GM21390 (cell line): ENCODE data around the gene TLCD3B.
"Not testable (repeated sequence)": the region's sequence is repeated elsewhere in the genome, so short reads cannot be mapped to it uniquely, and the experiment has no call there.

Source experiments
- ATAC-seq: cut with Tn5 transposase; IDR thresholded peaks from one replicate; pipeline ENCODE4 v1.9.1; 2021; ENCODE audit not compliant: unreplicated experiment

The TLCD3B gene

DNA sequence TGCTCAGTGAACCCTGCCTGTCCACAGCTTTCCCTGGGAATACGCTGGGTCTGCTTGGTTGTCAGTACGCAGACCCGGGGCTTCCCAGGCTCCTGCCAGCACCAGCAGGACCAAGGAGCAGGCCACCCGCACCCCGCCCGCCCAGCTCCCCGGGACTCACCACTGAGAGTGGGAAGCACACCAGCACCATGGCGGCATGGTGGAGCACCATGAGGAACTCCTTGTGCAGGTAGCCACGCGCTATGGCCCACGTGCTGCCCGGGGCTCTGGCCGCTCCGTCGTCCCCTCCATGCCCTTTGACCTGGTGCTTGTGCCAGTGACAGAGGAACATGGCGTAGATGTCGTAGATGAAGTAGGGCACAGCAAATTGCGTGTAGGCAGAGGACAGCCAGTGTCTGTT is 4.6 kb downstream of the TLCD3B start:
- ATAC-seq = no peak

DNA sequence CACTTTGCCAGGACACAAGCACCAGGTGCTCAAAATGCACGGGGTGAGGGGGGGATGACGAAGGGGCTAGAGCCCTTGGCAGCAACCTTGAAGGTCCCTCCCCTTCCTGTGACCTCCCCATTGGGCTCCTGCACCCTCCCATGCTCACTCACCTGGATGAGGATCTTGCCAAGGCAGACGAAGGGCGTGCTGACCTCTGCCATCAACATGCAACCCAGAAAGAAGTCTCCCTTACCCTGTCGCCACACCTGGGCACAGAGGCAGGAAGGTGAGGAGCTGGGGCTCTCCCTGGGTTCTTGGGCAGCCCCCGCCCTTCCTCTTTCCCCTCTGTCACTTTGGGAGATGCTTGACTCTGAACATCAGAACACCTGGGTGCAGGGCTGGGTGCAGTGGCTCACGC is 5.5 kb downstream of the TLCD3B start:
- no peak for ATAC-seq

DNA sequence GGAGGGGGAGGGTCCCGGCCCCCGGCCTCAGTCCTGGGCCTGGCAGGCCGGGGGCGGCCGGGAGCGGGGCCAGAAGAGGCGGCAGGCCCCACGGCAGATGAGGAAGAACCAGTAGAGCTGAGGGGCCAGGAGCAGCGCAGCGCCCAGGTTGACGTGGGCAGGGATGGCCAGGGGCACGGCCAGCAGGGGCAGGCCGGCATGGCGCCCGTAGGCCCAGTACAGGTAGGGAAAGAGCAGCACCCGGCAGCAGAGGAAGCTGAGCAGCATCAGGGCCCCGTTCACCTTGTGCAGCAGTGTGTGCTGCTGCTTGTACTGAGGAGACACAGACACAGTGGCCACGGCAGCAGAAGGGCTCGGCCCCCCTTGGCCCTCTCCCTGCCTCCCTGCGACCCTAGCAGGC is 5.9 kb downstream of the TLCD3B start:
- no peak for ATAC-seq

DNA sequence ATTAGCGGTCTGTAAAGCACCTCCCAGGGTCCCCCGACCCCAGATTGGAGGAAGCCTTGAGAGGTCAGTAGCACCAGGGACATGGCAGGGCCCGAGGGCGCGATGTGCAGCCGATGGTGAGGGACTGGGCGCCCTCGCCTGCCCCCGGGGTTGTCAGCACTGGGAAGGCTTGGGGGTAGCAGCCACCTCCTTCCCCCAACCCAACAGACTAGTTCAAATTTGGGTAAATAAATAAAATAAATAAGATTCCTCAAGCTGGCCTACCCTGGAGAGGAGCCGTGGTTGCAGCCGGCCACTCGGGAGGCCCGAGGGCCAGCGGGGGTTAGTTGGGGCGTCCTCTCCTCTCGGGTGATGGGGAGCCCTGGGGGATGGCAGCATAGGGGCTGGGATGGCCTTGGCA is 6.6 kb downstream of the TLCD3B start:
- ATAC-seq = no peak

DNA sequence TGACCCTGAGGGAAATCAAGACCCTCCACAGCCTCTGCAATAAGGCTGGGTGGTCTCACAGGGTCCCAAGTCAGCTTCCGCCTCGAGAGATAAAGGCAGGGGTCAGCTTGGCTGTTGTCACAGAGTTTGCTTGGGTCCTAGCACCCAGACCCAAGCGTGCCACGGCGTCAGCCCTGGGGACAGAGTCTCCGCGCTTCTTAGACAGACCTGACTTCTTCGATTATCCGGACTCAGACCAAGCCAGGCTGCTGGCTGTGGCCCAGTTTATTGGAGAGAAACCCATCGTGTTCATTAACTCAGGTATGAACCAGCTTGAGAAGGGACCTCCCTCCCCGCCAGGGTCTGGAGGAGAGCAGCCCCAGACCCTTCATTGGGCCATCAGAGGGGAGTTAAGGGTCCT is 7.5 kb downstream of the TLCD3B start:
- no peak for ATAC-seq

DNA sequence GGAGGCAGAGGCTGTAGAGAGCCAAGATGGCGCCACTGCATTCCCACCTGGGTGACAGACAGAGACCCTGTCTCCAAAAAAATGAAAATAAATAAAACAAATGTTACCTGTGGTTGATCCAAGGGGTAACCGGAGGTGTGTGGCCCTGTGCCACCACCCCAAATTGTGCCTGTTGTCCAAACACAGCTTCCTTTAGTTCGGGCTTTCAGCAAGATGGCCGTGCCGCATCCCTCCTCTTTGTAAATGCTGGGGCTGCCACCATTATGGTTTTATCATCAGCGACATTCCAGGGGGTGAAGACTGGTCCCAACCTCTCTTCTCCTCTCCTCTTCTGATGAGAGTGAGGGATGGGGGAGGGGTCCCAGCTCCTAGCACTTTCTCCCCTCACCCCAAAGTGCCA is 8.2 kb downstream of the TLCD3B start, which contains the start of gene C16orf92:
Gene C16orf92 (plus strand): TSS at position 312 of the 400 bp plus-strand sequence. CDS start 143 bp downstream, outside the sequence.
- ATAC-seq = no peak

DNA sequence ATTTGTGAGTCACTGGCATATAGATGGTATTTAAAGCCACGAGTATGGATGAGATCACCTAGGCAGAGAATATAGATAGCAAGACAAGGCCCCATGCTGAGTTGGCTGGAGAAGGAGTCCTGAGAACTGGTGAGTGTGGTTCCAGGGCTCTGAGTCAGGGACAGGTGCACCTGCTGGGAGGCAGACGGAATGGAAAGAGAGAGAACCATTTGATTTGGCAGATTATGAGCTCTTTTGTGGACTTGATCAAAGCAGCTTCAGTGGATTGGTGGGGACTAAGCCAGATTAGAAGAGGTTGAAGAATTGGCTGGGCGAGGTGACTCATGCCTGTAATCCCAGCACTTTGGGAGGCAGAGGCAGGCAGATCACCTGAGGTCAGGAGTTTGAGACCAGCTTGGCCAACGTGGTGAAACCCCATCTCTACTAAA is 12.3 kb downstream of the TLCD3B start:
- ATAC-seq = no peak

DNA sequence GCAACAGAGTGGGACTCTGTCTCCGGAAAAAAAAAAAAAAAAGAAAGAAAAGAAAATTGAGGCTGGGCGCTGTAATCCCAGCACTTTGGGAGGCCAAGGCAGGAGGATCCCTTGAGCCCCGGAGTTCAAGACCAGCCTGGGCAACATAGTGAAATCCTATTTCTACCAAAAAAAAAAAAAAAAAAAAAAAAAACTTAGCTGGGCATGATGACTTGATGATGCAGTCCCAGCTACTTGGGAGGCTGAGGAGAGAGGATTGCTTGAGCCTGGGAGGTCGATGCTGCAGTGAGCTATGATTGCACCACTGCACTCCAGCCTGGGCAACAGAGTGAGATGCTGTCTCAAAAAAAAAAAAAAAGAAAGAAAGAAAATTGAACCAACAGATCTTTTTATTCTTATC is 13.1 kb downstream of the TLCD3B start:
- not testable (repeated sequence) for ATAC-seq

DNA sequence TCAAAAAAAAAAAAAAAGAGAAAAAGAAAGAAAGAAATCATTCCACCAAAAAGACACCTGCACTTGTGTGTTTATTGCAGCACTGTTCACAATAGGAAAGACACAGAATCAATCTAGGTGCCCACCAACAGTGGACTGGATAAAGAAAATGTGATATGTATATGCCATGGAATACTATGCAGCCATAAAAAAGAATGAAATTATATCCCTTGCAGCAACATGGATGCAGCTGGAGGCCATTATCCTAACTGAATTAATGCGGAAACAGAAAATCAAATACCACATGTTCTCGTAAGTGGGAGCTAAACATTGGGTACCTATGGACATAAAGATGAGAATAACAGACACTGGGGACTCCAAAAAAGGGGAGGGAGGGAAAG is 13.8 kb downstream of the TLCD3B start:
- ATAC-seq = no peak

DNA sequence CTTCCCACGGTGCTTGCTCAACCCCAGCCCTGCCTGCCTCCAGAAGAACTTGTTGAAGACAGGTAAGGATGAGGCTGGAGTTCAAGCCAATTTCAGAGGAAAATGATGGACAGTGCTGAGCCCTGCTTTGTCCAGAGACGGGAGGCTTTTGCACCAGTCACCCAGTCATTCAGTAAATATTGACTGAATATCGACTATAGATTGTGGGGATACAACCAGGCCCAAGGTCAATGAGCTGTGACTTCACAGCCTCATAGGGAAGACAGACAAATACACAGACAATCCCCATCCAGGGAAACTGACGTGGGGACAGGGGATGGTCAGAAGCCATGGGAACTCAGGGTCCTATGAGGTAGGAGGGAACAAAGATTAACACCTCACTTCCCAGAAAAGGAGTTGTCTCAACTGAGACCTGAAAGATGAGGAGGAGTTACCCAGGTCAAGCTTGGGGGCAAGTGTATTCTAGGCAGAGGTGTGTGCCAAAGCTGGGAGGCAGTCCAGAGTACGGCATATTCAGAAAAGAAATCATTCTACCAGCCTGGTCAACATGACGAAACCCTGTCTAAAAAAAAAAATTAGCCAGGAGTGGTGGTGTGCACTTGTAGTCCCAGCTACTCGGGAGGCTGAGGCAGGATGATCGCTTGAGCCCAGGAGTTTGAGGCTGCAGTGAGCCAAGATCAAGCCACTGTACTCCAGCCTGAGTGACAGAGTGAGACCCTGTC is 14.4 kb downstream of the TLCD3B start:
- no peak for ATAC-seq

DNA sequence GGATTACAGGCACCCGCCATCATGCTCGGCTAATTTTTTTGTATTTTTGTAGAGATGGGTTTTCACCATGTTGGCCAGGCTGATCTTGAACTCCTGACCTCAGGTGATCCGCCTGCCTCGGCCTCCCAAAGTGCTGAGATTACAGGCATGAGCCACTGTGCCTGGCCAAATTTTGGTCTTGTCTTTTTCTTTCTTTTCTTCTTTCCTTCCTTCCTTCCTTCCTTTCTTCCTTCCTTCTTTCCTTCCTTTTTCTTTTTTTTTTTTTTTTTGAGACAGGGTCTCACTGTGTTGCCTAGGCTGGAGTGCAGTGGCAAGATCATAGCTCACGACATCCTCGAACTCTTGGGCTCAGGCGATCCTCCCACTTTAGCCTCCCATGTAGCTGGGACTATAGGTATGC is 15.6 kb downstream of the TLCD3B start:
- ATAC-seq = not testable (repeated sequence)

DNA sequence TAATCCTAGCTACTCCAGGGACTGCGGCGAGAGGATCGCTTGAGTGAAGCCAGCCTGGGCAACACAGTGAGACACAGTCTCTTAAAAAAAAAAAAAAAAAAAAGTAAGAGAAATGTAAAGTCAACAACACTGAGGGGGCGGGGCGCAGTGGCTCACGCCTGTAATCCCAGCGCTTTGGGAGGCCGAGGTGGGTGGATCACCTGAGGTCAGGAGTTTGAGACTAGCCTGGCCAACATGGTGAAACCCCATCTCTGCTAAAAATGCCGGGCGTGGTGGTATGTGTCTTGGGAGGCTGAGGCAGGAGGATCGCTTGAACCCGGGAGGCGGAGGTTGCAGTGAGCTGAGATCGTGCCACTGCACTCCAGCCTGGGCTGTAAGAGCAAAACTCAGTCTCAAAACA is 18.5 kb downstream of the TLCD3B start:
- not testable (repeated sequence) for ATAC-seq

DNA sequence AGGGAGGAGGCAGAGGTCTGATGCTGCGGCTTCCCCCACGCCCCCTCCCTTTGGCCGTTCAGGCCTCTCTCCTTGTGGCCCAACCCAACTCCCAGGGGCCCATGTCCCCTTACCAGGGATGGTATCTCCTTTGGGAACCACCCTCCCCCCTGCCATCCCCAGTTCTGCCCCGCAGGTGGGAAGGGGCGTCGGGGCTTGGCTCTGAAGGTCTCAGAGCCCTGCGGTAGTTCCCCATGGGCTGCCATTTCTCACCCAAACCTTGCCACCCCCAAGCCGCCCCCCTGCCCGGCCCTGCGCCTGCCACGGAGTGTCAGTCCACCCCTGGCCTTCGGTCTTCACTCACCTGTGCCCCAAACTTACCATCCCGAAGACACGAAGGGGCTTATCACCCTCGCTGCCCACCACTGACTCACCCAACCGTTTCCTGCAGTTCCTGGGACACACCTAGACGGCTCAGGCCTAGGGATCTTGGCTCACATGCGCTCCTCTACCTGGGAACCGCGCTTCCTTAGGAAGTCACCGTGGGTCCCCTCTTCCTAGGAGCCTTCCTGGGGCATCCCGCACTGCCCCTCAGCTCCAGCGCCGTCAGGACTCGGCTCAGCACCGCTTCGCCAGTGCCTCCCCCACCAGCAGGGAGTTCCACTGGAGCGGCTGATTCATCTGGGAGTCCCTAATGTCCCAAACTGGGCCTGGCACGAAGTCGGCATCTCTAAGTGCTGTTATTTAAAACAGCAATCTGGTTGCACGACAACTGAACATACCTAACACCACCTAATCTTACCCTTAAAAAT is 19.2 kb downstream of the TLCD3B start:
- no peak for ATAC-seq

DNA sequence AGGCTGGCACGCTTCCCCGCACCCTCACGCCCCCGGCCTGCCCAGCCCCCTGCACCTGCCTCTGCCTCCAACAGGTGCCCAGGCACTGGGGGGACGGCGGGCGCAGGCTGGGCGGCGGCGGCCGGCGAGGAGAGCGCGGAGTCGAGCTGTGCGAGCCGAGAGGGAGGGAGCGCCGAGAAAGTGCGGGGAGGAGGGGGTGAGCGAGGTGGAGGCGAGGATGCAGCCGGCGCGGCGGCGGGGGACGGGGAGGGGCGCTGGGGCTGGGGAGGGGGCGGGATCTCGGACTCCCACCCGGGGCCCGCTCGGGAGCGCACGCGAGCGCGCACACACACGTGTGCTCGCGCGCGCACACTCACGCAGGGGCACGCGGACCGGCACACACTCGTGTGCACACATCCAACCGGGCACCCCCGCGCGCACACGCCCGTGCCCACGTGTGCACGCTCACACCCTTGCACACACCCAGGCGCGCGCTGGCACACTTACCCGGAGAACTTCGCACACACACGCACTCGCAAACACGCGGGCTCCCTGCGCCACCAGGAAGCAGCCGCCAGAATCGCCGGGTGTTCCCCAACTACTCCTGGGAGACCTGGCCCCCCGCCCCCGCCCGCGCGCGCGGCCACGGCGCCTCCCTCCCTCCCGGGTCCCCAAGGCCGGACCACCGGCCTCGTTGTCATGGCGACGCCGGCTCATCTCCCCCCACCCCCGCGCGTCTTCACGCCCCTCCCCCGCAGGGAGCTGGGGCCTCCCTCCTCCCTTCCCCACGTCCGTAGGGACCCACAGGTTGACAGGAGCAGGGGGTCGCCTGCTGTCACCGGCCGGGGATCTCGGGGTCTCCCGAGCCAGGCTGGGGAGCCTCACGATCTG is 20.0 kb downstream of the TLCD3B start, which contains the start of gene DOC2A:
Gene DOC2A (minus strand): TSS at position 184 of the 870 bp plus-strand sequence. CDS start 805 bp downstream, outside the sequence.
- ATAC-seq = no peak

DNA sequence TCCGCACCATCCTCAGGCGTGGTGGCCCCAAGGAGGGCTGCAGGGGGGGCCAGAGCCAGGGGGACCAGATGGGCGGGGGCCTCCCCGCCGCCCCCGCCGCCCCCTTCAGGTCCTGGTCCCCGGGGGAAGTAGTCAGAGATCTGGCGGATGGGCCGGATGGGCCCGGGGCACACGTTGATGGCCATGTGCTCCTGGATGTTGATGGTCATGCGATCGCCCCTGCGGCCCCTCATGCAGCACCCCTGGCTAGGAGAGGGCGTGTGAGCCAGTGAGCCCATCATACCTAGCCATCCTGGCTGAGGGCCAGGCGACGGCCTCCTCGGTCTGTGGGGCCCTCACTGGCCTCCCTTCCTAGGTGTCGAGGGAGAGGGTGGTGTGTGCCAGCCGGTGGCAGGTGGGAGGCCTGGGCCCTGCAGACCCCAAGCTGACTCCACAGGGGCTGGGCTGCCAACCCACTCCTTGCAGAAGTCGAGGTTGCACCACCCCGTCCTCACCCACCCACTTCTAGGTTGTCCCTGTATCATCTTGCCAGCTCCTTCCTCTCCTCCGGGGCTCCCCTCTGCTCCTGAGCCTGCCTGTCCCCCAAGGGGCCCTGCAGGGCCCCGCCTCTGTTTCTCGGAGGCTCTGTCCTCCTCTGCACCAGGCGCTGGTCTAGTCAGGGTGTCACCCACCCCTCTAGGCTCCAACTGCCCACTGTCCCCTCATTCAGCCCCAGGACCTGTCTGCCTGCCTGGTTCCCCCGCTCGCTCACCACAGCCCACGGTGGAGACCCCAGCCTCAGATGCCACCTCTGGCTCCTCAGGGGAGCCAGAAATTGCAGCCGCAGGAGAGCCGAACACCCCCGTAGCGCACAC is 20.9 kb downstream of the TLCD3B start:
- no peak for ATAC-seq

DNA sequence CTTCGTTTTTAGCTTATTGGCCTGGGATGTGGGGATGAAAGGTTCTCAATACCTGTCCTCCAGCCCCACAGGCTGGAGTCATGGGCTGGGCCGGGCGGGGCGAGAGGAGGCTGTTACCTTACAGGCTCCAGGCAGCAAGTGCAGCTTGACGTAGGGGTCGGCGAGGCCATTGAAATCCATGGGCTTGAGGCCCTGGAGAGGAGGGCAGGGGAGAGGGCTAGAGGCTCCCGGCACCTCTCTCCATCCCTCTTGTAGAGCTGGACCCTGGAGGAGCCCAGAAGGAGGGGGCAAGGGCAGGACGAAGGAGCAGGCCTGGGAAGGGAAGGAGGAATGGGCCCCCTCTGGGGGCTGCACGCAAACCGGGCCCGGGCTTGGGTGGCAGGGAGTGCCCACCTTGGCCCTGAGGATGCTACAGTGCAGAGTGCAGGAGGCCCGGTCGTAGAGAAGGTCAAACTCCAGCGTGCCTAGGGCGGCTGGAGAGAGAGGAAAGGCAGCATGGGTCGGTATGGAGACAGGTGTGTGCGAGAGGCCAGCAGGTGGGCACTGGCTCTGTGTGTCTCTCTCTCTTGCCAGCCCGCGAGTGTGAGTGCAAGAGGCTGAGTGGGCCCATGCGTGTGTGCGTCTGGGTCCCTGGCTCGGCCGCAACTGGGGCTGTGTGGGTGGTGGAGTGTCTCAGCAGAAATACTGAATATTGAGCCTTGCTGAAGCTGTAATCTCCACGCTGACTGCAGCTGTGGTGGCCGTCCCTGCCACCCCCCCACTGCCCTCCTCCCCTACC is 21.8 kb downstream of the TLCD3B start:
- no peak for ATAC-seq

DNA sequence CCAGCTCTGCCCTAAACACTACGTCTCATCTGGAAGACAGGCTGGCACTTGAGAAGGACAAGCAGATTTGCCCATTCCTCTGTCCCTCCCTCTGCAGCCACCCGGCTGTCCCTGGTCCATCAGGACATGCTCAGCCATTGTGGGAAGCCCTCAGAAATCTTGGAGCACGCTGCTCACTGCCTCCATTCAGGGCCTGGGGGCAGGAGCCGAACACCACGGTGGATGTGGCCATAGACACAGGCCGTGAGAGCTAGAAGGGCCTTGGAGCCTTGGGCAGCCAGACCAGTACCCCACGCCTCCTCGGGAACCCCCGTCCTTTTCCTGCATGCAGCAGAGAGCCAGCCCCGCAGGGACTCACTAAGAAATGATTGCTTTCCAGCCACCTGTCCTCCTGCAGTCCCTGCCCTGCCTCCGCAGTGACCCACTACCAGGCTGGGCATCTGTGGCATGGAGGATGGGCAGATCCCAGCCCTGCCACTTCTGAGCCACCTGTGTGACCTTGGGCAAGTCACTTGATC is 23.6 kb downstream of the TLCD3B start:
- no peak for ATAC-seq

DNA sequence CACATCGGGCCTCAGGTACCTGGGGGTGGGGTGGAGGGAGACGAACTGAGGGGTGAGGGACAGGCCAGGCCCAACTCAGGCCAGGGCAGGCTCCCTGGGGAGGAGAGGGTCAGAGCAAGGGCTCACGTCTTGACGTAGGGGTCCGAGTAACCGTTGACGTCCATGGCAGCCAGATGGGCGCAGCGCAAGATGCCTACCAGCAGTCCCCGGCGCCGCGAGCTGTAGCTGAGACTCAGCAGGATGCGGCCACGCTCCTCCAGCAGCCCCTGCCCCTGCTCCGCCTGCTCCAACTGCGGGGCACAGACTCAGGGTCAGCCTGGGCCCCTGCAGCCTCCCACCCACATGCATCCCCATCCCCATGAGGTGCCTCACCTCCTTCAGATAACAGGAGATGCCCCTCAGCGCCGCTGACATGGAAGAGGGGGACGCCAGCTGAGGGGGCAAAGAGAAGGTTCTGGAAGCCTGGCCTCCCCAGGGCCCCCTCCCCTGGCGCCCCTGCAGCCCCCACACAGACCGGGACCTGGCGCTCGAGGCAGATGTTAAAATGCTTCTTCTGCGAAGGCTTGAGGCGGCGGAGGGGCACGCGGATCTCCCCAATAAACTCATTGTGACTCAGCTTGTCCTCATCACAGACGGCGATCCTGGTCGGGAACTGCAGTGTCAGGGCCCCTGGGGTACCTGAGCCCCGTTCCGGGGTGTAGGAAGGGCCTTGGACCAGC is 24.3 kb downstream of the TLCD3B start:
- ATAC-seq = no peak

DNA sequence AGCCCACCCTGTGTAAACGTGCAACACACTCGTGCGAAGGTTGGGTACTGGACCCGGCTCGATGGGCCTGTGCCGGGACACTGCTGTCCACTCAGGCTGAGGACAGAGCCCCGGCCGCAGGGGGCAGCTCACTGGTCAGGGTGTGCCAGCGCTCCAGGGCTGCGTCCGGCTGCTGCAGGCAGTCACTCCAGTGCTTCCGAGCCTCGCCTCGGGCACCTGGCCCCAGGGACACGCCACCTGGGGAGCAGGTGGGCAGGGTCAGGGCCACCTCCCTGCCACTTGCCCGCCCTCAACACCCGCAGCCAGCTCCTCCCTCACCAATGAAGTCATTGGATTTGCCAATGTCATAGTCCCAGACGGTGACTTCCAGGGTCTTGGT is 25.0 kb downstream of the TLCD3B start:
- no peak for ATAC-seq
